HEK293T (cell line): ENCODE results near the gene ARHGEF10L.
A peak's percentile ranks its signal among the peaks of the same experiment; 100 is the strongest.

Experiments
- CTCF ChIA-PET: fragments of 350-600 bp; formaldehyde crosslinking; extraction: SDS; loops from one replicate; lab custom pipeline; 2021; ENCODE audit warnings: antibody characterized with exemption, inconsistent platforms; lab: Yijun Ruan, JAX
- POLR2A ChIA-PET: fragments of 350-600 bp; formaldehyde crosslinking; extraction: SDS; loops from one replicate; lab custom pipeline; 2020; ENCODE audit warnings: antibody characterized with exemption, inconsistent platforms; lab: Yijun Ruan, JAX
- DNase-seq: peaks from one replicate; pipeline ENCODE4 v3.0.0; 2012; ENCODE audit warnings: mixed read lengths; ENCODE audit errors: extremely low spot score
- ARNT ChIP-seq: fragments of 450-650 bp; IDR thresholded peaks from 2 replicates; pipeline ENCODE4 v1.6.1; 2017; ENCODE audit warnings: mild to moderate bottlenecking
- BHLHE40 ChIP-seq: fragments of 450-650 bp; IDR thresholded peaks from 2 replicates; pipeline ENCODE4 v1.6.1; 2016; ENCODE audit warnings: mild to moderate bottlenecking, moderate library complexity, borderline replicate concordance
- CTBP1 ChIP-seq: fragments of 450-650 bp; IDR thresholded peaks from 2 replicates; pipeline ENCODE4 v1.6.1; 2016; ENCODE audit warnings: borderline replicate concordance
- ELF4 ChIP-seq: fragments of 450-650 bp; IDR thresholded peaks from 2 replicates; pipeline ENCODE4 v1.6.1; 2017; ENCODE audit warnings: antibody characterized with exemption
- FOXA1 ChIP-seq: fragments of 450-650 bp; IDR thresholded peaks from 2 replicates; pipeline ENCODE4 v1.6.1; 2016; ENCODE audit warnings: mild to moderate bottlenecking
- FOXK2 ChIP-seq: fragments of 450-650 bp; IDR thresholded peaks from 2 replicates; pipeline ENCODE4 v1.6.1; 2016; ENCODE audit warnings: mild to moderate bottlenecking
- FOXM1 ChIP-seq: fragments of 450-650 bp; IDR thresholded peaks from 2 replicates; pipeline ENCODE4 v1.6.1; 2017; ENCODE audit warnings: mild to moderate bottlenecking, borderline replicate concordance
- HDGF ChIP-seq: fragments of 450-650 bp; IDR thresholded peaks from 2 replicates; pipeline ENCODE4 v1.6.1; 2017; ENCODE audit warnings: antibody characterized with exemption, borderline replicate concordance
- L3MBTL2 ChIP-seq: fragments of 450-650 bp; conservative IDR thresholded peaks from 2 replicates; pipeline ENCODE4 v1.6.1; 2016; ENCODE audit warnings: mild to moderate bottlenecking
- LEF1 ChIP-seq: fragments of 450-650 bp; IDR thresholded peaks from 2 replicates; pipeline ENCODE4 v1.6.1; 2017; ENCODE audit warnings: mild to moderate bottlenecking, borderline replicate concordance
- NFRKB ChIP-seq: fragments of 450-650 bp; IDR thresholded peaks from 2 replicates; pipeline ENCODE4 v1.6.1; 2016; ENCODE audit warnings: mild to moderate bottlenecking, moderate library complexity
- PKNOX1 ChIP-seq: fragments of 450-650 bp; IDR thresholded peaks from 2 replicates; pipeline ENCODE4 v1.6.1; 2016
- SP1 ChIP-seq: fragments of 450-650 bp; IDR thresholded peaks from 2 replicates; pipeline ENCODE4 v1.6.1; 2017
- SUZ12 ChIP-seq: fragments of 450-650 bp; IDR thresholded peaks from 2 replicates; pipeline ENCODE4 v1.6.1; 2016; ENCODE audit warnings: mild to moderate bottlenecking
- TARDBP ChIP-seq: fragments of 450-650 bp; IDR thresholded peaks from 2 replicates; pipeline ENCODE4 v1.6.1; 2016
- ZNF384 ChIP-seq: fragments of 450-650 bp; IDR thresholded peaks from 2 replicates; pipeline ENCODE4 v1.6.1; 2016

The ARHGEF10L gene

GRCh38 chr1:17601643-17602382, 62.3 kb downstream of the ARHGEF10L start:
- POLR2A ChIA-PET: no interaction called here
- no peak for DNase-seq
- no peak for TF ChIP-seq L3MBTL2
- TF ChIP-seq ZNF384: no peak
- no peak for TF ChIP-seq FOXK2
- no peak for TF ChIP-seq SUZ12
- TF ChIP-seq FOXA1: no peak
- TF ChIP-seq NFRKB: no peak
- no peak for TF ChIP-seq SP1
- TF ChIP-seq HDGF: no peak
- no peak for TF ChIP-seq BHLHE40
- TF ChIP-seq ARNT: no peak
- no peak for TF ChIP-seq PKNOX1
- TF ChIP-seq FOXM1: no peak
- no peak for TF ChIP-seq ELF4
- TF ChIP-seq CTBP1: no peak
- TF ChIP-seq TARDBP: no peak
- no peak for TF ChIP-seq LEF1
- CTCF ChIA-PET: no interaction called here

GRCh38 chr1:17603091-17603841, 63.8 kb downstream of the ARHGEF10L start:
- POLR2A ChIA-PET: no interaction called here
- CTCF ChIA-PET: no interaction called here
- TF ChIP-seq LEF1 (no peak), ZNF384 (no peak), PKNOX1 (no peak), FOXM1 (no peak), L3MBTL2 (no peak), FOXA1 (no peak), NFRKB (no peak), CTBP1 (no peak), HDGF (no peak), SP1 (no peak), FOXK2 (no peak), ELF4 (no peak), SUZ12 (no peak), TARDBP (no peak)
- DNase-seq: no peak

- ChIA-PET CTCF (interaction anchor here (0.5 to 3.2 kb wide), 12 partner anchors 19 to 605 kb away, joined by 3 to 54 read pairs (median 5); no protein-coding TSS in a partner anchor), POLR2A (no interaction called here)
Measured at GRCh38 chr1:17605582-17606344, 66.3 kb downstream of the ARHGEF10L start.

GRCh38 chr1:17606826-17607440, 67.4 kb downstream of the ARHGEF10L start:
- DNase-seq: peak; percentile 72
- ChIA-PET CTCF (interaction anchor here (0.6 to 3.2 kb wide), 26 partner anchors 9 to 116 kb away, joined by 3 to 54 read pairs (median 4); no protein-coding TSS in a partner anchor), POLR2A (interaction anchor here (1.0 kb wide), 1 partner anchor 113 kb away, joined by 3 read pairs; no protein-coding TSS in a partner anchor)
- TF ChIP-seq CTBP1 (no peak), ZNF384 (no peak), ELF4 (no peak), HDGF (no peak), NFRKB (no peak), ARNT (no peak), FOXK2 (no peak), PKNOX1 (no peak)

More at GRCh38 chr1:17605582-17606344, 66.3 kb downstream of the ARHGEF10L start:
- TF ChIP-seq CTBP1: no peak
- no peak for DNase-seq
